Measurements from ENCODE around the gene ELOVL2.
"Not testable (repeated sequence)": the region's sequence is repeated elsewhere in the genome, so short reads cannot be mapped to it uniquely, and the experiment has no call there.

Gene ELOVL2

GRCh38 chr6:11043961-11044711 lies at the start of gene ELOVL2:
ELOVL2 (minus strand) TSS chr6:11044305; CDS start chr6:11044230, 75 bp downstream.
- DNase-seq (ENCODE audit: low read depth in 2 of 2) = peak in 1 of 2 donors; percentile 4

GRCh38 chr6:11093376-11093625 lies 49.2 kb upstream of the ELOVL2 start:
- no peak for DNase-seq (ENCODE audit: low read depth in 2 of 2)

- no peak for DNase-seq (ENCODE audit: low read depth in 2 of 2)
Measured at GRCh38 chr6:11092668-11093375, 48.7 kb upstream of the ELOVL2 start.

- not testable (repeated sequence) for DNase-seq (ENCODE audit: low read depth in 2 of 2)
Measured at GRCh38 chr6:11091141-11091540, 47.0 kb upstream of the ELOVL2 start.

GRCh38 chr6:11089695-11090094 lies 45.6 kb upstream of the ELOVL2 start:
- DNase-seq (ENCODE audit: low read depth in 2 of 2) = no peak

GRCh38 chr6:11087141-11087812 lies 43.2 kb upstream of the ELOVL2 start:
- DNase-seq (ENCODE audit: low read depth in 2 of 2) = not testable (repeated sequence)

GRCh38 chr6:11085758-11086435 lies 41.8 kb upstream of the ELOVL2 start:
- no peak for DNase-seq (ENCODE audit: low read depth in 2 of 2)

GRCh38 chr6:11083956-11084355 lies 39.9 kb upstream of the ELOVL2 start:
- no peak for DNase-seq (ENCODE audit: low read depth in 2 of 2)

- DNase-seq (ENCODE audit: low read depth in 2 of 2) = no peak
Measured at GRCh38 chr6:11083491-11083890, 39.4 kb upstream of the ELOVL2 start.

- no peak for DNase-seq (ENCODE audit: low read depth in 2 of 2)
Measured at GRCh38 chr6:11080296-11080695, 36.2 kb upstream of the ELOVL2 start.

- no peak for DNase-seq (ENCODE audit: low read depth in 2 of 2)
Measured at GRCh38 chr6:11078266-11078665, 34.2 kb upstream of the ELOVL2 start.

GRCh38 chr6:11076540-11076939 lies 32.4 kb upstream of the ELOVL2 start:
- DNase-seq (ENCODE audit: low read depth in 2 of 2) = no peak

- no peak for DNase-seq (ENCODE audit: low read depth in 2 of 2)
Measured at GRCh38 chr6:11072101-11072500, 28.0 kb upstream of the ELOVL2 start.

GRCh38 chr6:11069760-11070159 lies 25.7 kb upstream of the ELOVL2 start:
- no peak for DNase-seq (ENCODE audit: low read depth in 2 of 2)

- DNase-seq (ENCODE audit: low read depth in 2 of 2) = no peak
Measured at GRCh38 chr6:11067348-11067747, 23.2 kb upstream of the ELOVL2 start.

- DNase-seq (ENCODE audit: low read depth in 2 of 2) = no peak
Measured at GRCh38 chr6:11066505-11067347, 22.6 kb upstream of the ELOVL2 start.

- DNase-seq (ENCODE audit: low read depth in 2 of 2) = no peak
Measured at GRCh38 chr6:11065436-11066202, 21.5 kb upstream of the ELOVL2 start.

- no peak for DNase-seq (ENCODE audit: low read depth in 2 of 2)
Measured at GRCh38 chr6:11064836-11065235, 20.7 kb upstream of the ELOVL2 start.

GRCh38 chr6:11062715-11063114 lies 18.6 kb upstream of the ELOVL2 start:
- no peak for DNase-seq (ENCODE audit: low read depth in 2 of 2)

GRCh38 chr6:11062083-11062482 lies 18.0 kb upstream of the ELOVL2 start:
- no peak for DNase-seq (ENCODE audit: low read depth in 2 of 2)

GRCh38 chr6:11058406-11058805 lies 14.3 kb upstream of the ELOVL2 start:
- no peak for DNase-seq (ENCODE audit: low read depth in 2 of 2)

Measured in stimulated activated CD4-positive, alpha-beta T cell treated with anti-CD3 and anti-CD28 coated beads, Interleukin-4, amount 100 ng/mL, for 48 hours (primary cell).